Fibroblast of skin of back (primary cell): Measurements from ENCODE around the gene PKNOX1. TPM values are rescaled to one million over a fixed set of nuclear protein-coding genes. Genes with fewer than 3 reads are reported as not detected.
"Not testable (repeated sequence)": the region's sequence is repeated elsewhere in the genome, so short reads cannot be mapped to it uniquely, and the experiment has no call there.

Source experiments
- DNase-seq: peaks from one replicate; pipeline ENCODE4 v3.0.0-alpha.2; 2013
- polyA plus RNA-seq, 2 experiments: library from polyadenylated mRNA; unstranded; fragments of 120-200 nt; gene quantifications; one replicate each; pipeline ENCODE4 v1.2.1, GENCODE V29; 2013; ENCODE audit not compliant: insufficient read length in 2 of 2

The PKNOX1 gene, protein sequence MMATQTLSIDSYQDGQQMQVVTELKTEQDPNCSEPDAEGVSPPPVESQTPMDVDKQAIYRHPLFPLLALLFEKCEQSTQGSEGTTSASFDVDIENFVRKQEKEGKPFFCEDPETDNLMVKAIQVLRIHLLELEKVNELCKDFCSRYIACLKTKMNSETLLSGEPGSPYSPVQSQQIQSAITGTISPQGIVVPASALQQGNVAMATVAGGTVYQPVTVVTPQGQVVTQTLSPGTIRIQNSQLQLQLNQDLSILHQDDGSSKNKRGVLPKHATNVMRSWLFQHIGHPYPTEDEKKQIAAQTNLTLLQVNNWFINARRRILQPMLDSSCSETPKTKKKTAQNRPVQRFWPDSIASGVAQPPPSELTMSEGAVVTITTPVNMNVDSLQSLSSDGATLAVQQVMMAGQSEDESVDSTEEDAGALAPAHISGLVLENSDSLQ
- polyA plus RNA-seq (2013, experiment 1 of 2; ENCODE audit: insufficient read length), result 19.7 TPM
- 15.7 TPM for polyA plus RNA-seq (2013, experiment 2 of 2; ENCODE audit: insufficient read length)

DNA sequence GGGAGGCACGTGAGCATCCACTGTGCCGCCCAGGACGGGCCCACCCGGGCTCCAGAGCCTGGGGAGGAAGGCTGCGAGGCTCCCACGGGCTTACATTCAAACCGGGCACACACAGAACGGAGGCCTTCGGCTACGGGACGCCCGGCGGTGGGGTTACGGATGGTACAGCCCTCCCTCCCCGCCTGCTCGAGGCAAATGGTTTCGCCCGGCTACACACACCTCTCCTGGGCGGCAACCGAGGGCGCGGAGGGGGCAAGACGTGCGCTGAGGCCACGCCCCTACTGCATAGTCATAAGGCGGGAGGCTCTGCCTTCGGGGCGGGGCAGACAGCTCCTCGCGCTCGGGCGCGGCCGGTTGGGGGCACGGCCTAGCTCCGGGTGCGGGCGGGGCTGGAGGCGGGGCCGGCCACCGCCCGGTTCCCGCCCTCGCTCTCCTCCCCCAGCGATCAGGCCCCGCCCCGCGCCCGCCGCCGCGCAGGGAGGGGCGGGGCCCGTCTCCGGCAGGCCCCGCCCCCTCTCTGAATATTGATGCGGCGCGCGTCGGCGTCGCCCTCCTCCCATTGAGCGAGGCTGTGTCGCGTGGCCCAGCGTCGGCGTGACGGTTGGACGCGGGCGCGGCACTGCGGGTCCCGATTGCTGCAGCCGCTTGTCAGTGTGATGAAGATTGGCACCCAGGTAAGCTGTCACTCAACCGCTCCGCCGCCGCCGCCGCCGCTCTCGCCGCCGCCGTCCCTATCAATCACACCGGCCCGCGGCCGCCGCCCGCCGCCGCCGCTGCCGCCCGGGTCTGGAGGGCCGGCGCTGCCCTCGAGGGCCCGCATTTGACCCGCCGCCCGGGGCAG, at the start of gene PKNOX1:
Gene PKNOX1 (plus strand): TSS at position 572 of the 841 bp plus-strand sequence. CDS start 29,820 bp downstream, outside the sequence.
- DNase-seq, result peak; percentile 98

DNA sequence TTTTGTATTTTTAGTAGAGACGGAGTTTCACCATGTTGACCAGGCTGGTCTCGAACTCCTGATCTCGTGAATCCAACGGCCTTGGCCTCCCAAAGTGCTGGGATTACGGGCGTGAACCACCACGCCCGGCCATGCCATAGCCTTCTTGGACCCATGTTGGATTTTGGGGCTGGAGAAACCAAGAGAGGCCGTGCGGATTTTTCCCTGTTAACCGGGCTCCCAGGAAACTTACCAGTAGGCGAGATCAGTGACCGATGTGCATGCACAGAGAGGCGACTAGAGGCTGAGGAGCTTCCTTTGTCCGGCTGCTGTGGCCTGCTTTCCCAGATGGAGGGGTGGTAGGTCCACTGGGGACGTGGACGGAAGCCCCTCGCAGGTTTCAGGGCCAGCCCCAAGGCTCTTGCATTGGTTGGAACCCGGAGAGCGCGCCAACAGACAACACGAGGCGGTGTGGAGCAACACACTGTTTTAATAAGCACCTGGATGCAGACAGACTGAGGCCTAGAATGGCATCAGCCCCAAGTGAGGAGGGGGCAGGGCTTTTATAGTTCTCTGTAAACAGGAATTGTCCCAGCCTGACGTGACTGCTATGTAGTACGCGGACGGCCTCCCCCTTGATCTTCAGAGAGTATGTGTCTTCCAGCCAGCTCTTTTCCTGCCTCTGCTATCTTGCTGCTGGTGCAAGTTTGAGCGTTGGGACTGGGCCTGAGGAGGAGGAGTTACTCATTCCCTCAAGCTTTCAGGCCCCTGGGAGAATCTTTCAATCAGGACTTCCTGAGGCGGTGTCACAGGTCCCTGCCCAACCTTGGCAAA, 49.0 kb upstream of the PKNOX1 start, which contains the start of gene ERVH48-1:
Gene ERVH48-1 (minus strand): TSS at position 517 of the 813 bp plus-strand sequence. CDS start 6,624 bp downstream, outside the sequence.
- no peak for DNase-seq

DNA sequence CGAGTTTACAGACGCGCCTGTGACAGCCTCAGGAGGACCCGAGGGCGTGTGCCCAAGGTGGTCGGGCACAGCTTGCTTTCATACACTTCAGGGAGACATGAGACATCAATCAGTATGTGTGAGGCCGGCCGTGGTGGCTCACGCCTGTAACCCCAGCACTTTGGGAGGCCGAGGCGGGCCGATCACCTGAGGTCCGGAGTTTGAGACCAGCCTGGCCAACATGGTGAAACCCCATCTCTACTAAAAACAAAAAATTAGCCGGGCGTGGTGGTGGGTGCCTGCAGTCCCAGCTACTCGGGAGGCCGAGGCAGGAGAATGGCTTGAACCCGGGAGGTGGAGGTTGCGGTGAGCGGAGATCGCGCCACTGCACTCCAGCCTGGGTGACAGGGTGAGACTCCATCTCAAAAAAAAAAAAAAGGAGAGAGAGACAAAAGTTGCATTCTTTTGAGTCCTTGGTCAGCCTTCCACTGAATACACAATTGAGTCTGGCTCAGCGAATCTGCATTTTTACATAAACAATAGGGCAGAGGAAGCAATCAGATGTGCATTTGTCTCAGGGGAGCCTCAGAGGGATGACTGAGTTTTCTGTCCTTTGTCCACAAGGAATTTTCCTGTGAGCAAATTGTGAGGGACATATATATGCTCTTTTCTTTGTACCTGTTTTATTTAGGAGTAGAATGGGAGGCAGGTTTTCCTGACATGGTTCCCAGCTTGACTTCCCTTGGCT, 46.7 kb upstream of the PKNOX1 start:
- not testable (repeated sequence) for DNase-seq

DNA sequence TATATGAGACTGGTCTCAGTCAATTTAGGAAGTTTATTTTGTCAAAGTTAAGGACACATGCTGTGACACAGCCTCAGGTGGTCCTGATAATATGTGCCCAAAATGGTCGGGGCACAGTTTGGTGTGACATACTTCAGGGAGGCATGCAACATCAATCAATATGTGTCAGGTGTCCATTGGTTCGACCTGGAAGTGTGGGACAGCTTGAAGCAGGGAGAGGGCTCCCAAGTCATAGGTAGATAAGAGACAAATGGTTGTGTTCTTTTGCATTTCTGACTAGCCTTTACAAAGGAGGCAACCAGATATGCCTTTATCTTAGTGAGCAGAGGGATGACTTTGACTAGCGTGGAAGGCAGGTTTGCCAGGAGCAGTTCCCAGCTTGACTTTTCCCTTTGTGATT, 44.4 kb upstream of the PKNOX1 start:
- no peak for DNase-seq

DNA sequence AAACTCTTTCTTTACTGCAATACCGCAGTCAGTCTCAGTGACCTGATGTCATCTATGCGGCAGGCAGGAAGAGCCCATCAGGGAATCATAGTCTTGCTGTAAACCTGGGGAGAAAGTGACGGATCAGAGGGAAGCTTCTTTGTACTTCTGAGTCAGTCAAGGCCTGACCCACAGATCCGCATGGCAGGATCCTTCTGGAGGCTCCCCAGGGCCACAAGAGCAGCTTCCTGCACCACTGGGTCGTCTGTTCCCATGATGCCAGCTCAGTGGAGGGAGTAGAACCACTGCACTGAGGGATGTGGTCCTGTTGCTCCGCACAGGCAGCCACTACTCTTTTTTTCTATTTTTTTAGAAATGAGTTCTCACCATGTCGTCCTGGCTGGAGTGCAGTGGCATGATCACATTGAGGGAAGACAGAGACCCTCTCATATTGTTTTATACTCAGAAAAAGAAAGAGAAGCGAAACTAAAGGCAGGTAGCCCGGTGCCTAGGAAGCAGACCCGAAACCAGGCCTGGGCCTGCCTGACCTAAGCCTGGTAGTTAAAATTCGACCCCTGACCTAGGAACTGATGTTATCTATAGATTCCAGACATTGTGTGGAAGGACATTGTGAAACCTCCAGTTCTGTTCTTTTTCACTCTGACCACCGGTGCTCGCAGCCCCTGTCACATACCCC, 42.7 kb upstream of the PKNOX1 start:
- DNase-seq, result no peak

DNA sequence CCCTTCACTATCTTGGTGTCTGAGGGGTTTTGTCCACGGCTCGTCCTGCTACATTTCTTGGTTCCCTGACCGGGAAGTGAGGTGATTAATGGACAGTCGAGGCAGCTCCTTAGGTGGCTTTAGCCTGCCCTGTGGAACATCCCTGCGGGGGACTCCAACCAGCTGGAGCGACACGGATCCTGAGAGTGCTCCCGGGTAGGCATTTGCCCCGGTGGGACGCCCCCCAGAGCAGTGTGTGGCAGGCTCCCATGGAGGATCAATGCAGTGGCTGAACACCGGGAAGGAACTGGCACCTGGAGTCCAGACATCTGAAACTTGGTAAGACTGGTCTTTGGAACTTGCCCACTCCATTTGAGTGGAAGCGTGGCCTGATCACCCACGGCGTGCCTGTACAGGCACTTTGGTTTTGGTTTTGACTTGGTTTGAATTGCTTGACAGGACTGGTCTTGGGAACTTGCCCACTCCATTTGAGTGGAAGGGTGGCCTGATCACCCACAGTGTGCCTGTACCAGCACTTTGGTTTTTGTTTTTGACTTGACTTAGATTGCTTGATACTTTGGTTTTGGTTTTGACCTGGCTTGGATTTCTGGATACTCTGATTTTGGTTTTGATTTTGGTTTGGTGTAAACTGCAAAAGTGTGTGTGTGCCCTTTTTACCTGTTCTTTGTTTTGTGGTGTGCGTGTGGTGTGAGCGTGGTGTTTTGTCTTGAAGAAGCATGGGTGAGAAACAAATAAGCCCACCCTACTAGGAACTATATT, 41.8 kb upstream of the PKNOX1 start:
- not testable (repeated sequence) for DNase-seq

DNA sequence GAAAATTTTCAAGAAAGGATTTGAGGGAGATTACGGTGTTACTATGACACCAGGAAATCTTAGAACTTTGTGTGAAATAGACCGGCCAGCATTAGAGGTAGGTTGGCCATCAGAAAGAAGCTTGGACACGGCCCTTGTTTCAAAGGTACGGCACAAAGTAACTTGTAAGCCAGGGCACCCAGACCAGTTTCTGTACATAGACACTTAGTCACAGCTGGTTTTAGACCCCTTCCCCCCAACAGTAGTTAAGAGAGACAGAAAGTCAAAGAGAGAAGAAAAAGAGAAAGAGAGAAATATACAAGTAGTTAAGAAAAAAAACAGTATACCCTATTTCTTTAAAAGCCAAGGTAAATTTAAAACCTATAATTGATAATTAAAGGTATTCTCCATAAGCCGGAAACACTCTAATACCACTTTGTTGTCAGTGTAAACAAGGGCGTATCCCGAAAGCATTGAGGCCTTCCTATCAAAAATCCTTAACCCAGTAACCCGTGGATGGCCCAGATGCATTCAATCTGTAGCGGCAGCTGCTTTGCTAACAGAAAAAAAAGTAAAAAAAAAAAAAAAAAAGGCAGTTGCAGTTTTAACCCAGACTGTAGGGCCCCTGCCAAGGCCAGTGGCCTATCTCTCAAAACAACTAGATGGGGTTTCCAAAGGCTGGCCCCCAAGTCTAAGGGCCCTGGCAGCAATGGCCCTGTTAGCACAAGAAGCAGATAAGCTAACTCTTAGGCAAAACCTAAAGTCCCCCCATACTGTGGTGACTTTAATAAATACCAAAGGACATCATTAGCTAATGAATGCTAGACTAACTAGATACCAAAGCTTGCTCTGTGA, 41.0 kb upstream of the PKNOX1 start:
- DNase-seq, result not testable (repeated sequence)

DNA sequence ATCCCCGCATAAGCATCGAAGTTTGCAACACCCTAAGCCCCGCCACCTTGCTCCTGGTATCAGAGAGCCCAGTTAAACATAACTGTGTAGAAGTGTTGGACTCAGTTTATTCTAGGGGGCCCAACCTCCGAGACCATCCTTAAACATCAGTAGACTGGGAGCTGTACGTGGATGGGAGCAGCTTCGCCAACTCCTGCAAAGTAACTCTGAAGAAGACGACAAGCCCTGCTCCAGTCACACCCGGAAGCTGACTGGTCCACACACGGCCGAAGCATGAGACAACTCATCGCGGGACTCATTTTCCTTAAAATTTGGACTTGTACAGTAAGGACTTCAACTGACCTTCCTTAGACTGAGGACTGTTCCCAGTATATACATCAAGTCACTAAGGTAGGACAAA, 40.4 kb upstream of the PKNOX1 start:
- not testable (repeated sequence) for DNase-seq

DNA sequence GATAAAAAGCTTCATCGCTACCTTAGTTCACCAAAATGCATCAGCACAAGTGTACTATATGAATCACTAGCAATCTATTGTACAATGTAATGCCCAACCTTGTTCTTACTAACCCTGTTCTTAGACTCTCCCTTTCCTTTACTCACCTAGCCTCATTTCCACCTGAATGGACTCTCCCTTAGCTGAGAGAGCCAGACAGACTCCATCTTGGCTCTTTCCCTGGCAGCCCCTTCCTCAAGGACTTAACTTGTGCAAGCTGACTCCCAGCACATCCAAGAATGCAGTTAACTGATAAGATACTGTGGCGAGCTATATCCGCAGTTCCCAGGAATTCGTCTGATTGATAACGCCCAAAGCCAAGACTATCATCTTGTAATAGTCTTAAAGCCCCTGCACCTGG, 38.0 kb upstream of the PKNOX1 start:
- DNase-seq, result not testable (repeated sequence)

DNA sequence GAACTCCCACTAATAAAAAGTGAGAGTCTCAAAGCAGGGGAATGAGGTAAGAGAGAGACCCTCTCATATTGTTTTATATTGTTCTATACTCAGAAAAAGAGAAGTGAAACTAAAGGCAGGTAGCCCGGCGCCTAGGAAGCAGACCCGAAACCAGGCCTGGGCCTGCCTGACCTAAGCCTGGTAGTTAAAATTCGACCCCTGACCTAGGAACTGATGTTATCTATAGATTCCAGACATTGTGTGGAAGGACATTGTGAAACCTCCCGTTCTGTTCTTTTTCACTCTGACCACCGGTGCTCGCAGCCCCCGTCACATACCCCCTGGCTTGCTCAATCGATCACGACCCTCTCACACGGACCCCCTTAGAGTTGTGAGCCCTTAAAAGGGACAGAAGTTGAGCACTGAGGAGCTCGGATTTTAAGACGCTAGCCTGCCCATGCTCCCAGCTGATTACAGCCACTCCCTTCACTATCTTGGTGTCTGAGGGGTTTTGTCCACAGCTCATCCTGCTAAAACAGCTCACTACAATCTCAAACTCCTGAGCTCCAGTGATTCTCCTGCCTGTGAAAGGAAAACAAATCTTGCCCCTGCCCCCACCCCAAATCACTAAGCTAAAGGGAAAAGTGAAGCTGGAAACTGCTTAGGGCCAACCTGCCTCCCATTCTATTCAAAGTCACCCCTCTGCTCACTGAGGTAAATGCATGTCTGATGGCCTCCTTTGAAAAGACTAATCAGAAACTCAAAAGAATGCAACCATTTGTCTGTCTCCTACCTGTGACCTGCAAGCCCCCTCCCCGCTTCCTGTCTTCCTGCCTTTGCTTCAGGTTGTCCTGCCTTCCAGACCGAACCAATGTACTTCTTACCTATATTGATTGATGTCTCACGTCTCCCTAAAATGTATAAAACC, 37.1 kb upstream of the PKNOX1 start:
- DNase-seq, result not testable (repeated sequence)

DNA sequence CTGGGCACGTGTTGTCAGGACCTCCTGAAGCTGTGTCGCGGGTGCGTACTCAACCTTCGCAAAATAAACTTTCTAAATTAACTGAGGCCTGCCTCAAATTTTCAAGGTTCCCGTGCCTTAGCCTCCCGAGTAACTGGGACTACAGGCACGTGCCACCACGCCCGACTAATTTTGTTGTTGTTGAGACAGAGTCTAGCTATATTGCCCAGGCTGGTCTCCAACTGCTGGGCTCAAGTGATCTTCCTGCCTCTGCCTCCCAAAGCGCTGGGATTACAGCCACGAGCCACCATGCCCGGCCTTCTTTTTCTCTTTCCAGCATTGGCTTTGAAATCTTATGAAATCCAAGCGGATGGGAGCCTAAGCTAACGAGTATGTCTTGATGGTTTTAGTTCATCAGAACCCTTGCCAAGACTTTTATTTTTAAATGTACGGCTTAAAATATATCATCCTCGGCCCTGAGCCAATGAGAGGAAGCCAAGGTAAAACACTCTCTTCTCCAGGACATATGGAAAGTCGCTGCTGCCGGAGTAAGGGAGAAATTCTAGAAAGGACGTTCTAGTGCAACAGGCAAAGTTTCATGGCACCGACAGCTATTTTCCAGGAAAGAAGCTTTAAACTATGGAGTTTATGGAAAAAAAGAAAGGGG, 36.3 kb upstream of the PKNOX1 start:
- no peak for DNase-seq

DNA sequence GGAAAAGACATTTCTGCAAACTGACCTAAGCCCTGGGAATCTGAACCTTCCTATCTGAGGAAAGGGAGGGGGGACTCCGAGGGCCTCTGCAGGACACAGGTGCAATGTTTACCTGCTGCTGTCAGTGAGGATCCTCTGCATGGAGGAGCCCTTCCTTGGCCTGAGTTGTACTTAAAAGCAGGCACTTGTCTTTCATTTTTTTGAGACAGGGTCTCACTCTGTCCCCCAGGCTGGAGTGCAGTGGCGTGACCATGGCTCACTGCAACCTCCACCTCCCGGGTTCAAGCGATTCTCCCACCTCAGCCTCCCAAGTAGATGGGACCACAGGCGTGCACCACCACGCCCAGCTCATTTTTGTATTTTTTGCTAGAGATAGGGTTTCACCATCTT, 35.8 kb upstream of the PKNOX1 start:
- not testable (repeated sequence) for DNase-seq

DNA sequence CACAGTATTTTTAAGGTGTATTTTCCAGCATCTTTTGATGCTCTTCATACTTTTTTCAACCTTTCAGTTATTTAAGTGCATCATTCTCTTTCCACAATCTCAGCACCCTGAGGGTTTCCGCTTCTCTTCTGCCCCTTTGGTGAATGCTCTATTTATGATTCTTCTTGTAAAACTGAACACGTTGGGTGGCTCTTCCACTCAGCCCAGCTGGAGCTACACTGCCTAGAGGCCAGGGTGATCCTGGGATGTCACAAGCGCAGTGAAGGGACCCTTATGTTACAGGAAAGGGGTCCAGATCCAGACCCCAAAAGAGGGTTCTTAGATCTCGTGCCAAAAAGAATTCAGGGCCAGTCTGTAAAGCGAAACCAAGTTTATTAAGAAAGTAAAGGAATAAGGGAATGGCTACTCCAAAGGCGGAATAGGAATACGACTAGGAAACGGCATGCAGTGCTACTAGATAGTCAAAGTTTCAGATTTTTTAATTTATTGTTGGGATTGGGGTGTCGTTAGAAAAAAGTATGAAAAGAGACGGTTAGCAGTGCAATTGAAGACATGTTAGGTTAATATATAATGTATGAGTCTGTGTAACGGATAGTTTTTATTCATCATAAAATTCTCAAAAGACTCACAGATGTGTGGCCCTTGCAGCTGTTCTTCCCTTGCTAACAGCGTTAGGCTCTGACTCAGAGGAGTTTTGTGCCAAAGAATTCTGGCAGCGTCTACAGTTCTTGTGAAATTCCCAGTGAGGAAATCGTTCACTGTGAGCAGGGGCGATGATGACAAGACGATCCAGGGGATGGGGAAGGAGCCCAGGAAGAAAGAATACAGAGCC, 34.6 kb upstream of the PKNOX1 start:
- peak; percentile 95 for DNase-seq

DNA sequence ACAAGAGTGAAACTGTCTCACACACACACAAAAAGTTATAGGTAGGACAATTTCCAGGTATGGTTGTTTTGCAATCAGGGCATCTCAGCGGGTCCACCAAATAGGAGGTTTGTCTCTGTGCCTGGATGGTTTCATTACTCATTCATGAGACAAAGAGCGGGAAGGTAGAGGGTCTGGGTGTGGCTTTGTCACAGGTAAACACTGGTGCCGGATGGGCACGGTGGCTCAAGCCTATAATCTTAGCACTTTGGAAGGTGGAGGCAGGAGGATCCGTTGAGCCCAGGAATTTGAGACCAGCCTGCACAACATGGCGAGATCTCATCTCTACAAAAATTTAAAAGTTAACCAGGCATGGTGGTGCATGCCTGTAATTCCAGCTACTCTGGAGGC, 32.7 kb upstream of the PKNOX1 start:
- DNase-seq, result no peak

DNA sequence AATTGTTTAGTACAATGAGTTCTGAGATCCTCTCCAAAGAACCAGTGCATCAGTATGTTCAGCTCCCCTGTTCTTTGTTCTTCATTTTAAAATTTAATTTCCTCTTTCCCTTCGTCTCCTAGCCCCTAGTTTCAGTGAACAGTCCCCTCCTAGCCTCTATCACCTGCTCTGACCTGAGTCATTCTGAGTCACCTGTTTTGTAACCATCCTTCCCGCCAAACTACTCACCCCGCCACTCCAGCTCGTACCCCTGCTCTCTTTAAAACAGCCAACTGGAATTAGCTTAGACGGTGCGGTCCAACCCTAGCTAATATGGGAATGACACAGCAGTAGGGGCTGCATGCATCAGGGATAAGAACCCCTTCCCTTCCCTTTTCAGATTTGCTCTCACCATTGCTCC, 32.1 kb upstream of the PKNOX1 start:
- DNase-seq, result no peak

DNA sequence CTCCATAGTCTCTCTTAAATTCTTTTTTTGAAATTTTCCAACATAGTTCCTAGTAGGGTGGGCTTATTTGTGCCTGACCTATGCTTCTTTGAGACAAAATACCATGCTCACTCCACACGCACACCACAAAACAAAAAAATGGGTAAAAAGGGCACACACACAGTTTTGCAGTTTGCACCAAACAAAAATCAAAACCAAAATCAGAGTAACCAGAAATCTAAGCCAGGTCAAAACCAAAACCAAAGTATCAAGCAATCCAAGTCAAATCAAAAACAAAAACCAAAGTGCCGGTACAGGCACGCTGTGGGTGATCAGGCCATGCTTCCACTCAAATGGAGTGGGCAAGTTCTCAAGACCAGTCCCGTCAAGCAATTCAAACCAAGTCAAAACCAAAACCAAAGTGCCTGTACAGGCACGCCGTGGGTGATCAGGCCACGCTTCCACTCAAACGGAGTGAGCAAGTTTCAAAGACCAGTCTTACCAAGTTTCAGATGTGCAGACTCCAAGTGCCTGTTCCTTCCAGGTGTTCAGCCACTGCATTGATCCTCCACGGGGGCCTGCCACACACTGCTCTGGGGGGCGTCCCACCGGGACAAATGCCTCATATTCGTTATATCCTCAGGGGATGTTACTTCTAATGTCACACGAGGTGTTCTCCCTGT, 25.1 kb upstream of the PKNOX1 start:
- DNase-seq, result not testable (repeated sequence)
